ENCODE results near the gene ZFAND5. TPM values are rescaled to one million over a fixed set of nuclear protein-coding genes. Genes with fewer than 3 reads are reported as not detected.

ZFAND5 gene
- total and polyA plus RNA-seq, 2 of the 13 experiments (the other 11 are each of a cell fraction or from before 2014, with no cell fraction given): 53.4 to 60.2 TPM

DNA sequence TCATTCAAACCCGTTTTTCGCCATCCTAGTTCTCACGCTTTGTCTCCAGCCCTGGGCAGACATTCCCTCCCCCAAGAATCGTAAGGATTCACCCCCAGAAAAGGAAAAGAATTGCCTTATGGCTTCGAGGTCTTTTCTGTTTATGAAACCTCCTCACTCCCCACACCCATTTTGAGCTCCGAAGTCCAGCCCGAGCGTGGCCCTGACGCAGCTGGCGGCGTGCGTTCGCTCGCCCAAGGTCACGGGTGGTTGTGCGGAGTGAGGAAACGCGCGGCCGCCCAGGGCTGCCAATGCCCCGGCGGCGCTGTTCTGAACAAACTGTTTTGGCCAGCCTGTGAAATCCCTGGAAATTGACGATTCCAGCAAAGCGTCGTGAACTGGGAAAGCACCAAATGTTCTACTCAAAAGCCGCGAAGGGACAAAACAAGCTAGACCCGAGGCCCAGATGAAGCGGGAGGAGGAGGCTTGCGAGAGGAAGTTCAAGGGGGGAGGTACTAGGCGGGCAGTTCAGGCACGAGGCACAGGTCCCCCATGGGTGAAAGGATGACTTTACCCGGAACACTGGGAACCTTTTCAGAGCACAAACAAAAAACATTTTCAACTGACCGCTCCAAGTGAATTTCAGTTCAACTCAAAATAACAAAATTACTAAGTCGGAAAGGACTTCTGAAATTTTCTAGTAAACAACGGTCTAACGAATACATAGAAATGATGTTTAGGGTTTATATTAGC, 683 bp upstream of the ZFAND5 start (continued):
- TF ChIP-seq ZNF383 (CRISPR knock-in tag; IDR thresholded peaks at IDR 0.05; ENCODE audit: borderline replicate concordance) (no peak), NCOA1 (CRISPR knock-in tag; IDR thresholded peaks at IDR 0.05) (no peak), SUZ12 (IDR thresholded peaks at IDR 0.05; ENCODE audit: low read depth, low read length) (no peak), SMARCC2 (IDR thresholded peaks at IDR 0.05) (no peak), ZNF781 (CRISPR knock-in tag; IDR thresholded peaks at IDR 0.05; ENCODE audit: borderline replicate concordance, not compliant biosample characterization) (no peak), ZNF326 (CRISPR knock-in tag; IDR thresholded peaks at IDR 0.05; ENCODE audit: borderline replicate concordance) (no peak), ZNF776 (CRISPR knock-in tag; IDR thresholded peaks at IDR 0.05) (0 out of 2 replicates have a peak, but pooled peaks have one; percentile 46), ZNF317 (CRISPR knock-in tag; IDR thresholded peaks at IDR 0.05) (peak; percentile 82), ZNF263 (CRISPR knock-in tag; IDR thresholded peaks at IDR 0.05) (no peak), CBX5 (CRISPR knock-in tag; IDR thresholded peaks at IDR 0.05; ENCODE audit: borderline replicate concordance) (no peak), ZSCAN22 (CRISPR knock-in tag; IDR thresholded peaks at IDR 0.05) (no peak), ZNF850 (CRISPR knock-in tag; conservative IDR thresholded peaks at IDR 0.05) (no peak), RARG (CRISPR knock-in tag; IDR thresholded peaks at IDR 0.05; ENCODE audit: low read depth) (no peak), GPBP1L1 (CRISPR knock-in tag; IDR thresholded peaks at IDR 0.05) (no peak), SRSF9 (IDR thresholded peaks at IDR 0.05; ENCODE audit: borderline replicate concordance, insufficient read depth, low read depth, low read length, poor library complexity, severe bottlenecking) (no peak), ZNF382 (CRISPR knock-in tag; IDR thresholded peaks at IDR 0.05; ENCODE audit: borderline replicate concordance) (no peak)
- TF ChIP-seq, protein P1, sequence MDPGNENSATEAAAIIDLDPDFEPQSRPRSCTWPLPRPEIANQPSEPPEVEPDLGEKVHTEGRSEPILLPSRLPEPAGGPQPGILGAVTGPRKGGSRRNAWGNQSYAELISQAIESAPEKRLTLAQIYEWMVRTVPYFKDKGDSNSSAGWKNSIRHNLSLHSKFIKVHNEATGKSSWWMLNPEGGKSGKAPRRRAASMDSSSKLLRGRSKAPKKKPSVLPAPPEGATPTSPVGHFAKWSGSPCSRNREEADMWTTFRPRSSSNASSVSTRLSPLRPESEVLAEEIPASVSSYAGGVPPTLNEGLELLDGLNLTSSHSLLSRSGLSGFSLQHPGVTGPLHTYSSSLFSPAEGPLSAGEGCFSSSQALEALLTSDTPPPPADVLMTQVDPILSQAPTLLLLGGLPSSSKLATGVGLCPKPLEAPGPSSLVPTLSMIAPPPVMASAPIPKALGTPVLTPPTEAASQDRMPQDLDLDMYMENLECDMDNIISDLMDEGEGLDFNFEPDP (CRISPR knock-in tag; conservative IDR thresholded peaks at IDR 0.05): 0 out of 2 replicates have a peak, but pooled peaks have one; percentile 66
- TF ChIP-seq, protein P2, sequence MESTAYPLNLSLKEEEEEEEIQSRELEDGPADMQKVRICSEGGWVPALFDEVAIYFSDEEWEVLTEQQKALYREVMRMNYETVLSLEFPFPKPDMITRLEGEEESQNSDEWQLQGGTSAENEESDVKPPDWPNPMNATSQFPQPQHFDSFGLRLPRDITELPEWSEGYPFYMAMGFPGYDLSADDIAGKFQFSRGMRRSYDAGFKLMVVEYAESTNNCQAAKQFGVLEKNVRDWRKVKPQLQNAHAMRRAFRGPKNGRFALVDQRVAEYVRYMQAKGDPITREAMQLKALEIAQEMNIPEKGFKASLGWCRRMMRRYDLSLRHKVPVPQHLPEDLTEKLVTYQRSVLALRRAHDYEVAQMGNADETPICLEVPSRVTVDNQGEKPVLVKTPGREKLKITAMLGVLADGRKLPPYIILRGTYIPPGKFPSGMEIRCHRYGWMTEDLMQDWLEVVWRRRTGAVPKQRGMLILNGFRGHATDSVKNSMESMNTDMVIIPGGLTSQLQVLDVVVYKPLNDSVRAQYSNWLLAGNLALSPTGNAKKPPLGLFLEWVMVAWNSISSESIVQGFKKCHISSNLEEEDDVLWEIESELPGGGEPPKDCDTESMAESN (CRISPR knock-in tag; conservative IDR thresholded peaks at IDR 0.05): peak; percentile 26; the same call in 1 of the 2 replicates
- TF ChIP-seq, protein P3, sequence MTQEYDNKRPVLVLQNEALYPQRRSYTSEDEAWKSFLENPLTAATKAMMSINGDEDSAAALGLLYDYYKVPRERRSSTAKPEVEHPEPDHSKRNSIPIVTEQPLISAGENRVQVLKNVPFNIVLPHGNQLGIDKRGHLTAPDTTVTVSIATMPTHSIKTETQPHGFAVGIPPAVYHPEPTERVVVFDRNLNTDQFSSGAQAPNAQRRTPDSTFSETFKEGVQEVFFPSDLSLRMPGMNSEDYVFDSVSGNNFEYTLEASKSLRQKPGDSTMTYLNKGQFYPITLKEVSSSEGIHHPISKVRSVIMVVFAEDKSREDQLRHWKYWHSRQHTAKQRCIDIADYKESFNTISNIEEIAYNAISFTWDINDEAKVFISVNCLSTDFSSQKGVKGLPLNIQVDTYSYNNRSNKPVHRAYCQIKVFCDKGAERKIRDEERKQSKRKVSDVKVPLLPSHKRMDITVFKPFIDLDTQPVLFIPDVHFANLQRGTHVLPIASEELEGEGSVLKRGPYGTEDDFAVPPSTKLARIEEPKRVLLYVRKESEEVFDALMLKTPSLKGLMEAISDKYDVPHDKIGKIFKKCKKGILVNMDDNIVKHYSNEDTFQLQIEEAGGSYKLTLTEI (CRISPR knock-in tag; conservative IDR thresholded peaks at IDR 0.05): no peak

Measured in HepG2 (cell line).